OCI-LY3 (cell line): ENCODE measurements around the gene PPP1R14B.

ENCODE experiments used
- H2AFZ ChIP-seq: fragments of 200-600, 300-600 bp; shearing (Covaris generic); 2 replicates; pipeline ENCODE4 v1.6.0; 2014; ENCODE audit warnings: antibody characterized with exemption, low read depth, low read length
- H3K27ac ChIP-seq: fragments of 200-600, 300-600 bp; sonication (generic); 2 replicates; pipeline ENCODE4 v1.5.1; 2014; ENCODE audit warnings: mild to moderate bottlenecking, low read length, moderate library complexity, mixed read lengths
- H3K27me3 ChIP-seq: fragments of 200-600, 300-600 bp; sonication (generic); 2 replicates; pipeline ENCODE4 v1.6.1; 2014; ENCODE audit warnings: low read depth, low read length, mixed read lengths
- H3K36me3 ChIP-seq: fragments of 200-600, 300-600 bp; sonication (generic); replicated peaks from 2 replicates; pipeline ENCODE3; 2014; ENCODE audit warnings: low read depth, low read length, mixed read lengths
- H3K4me1 ChIP-seq: fragments of 300-600, 200-600 bp; sonication (generic); 2 replicates; pipeline ENCODE4 v1.6.1; 2014; ENCODE audit warnings: low read length, mixed read lengths
- H3K4me2 ChIP-seq: fragments of 200-600, 300-600 bp; sonication (generic); 2 replicates; pipeline ENCODE4 v1.6.1; 2014; ENCODE audit warnings: low read length, mixed read lengths
- H3K4me3 ChIP-seq: fragments of 300-600, 200-600 bp; sonication (generic); 2 replicates; pipeline ENCODE4 v1.5.1; 2014; ENCODE audit warnings: antibody characterized with exemption, mild to moderate bottlenecking, low read length, moderate library complexity
- H3K79me2 ChIP-seq: fragments of 300-600, 200-600 bp; shearing (Covaris generic); 2 replicates; pipeline ENCODE4 v1.6.1; 2014; ENCODE audit warnings: mild to moderate bottlenecking, low read length, mixed read lengths
- H3K9ac ChIP-seq: fragments of 300-600, 200-600 bp; shearing (Covaris generic); 2 replicates; pipeline ENCODE4 v1.6.0; 2014; ENCODE audit warnings: mild to moderate bottlenecking, low read length, moderate library complexity
- H3K9me3 ChIP-seq: fragments of 200-600, 300-600 bp; shearing (Covaris generic); 2 replicates; pipeline ENCODE4 v1.6.1; 2014; ENCODE audit warnings: low read length, mixed read lengths; ENCODE audit not compliant: insufficient read depth
- H4K20me1 ChIP-seq: fragments of 200-600, 300-600 bp; sonication (generic); 2 replicates; pipeline ENCODE4 v1.6.1; 2016; ENCODE audit warnings: low read length, mixed read lengths; ENCODE audit not compliant: insufficient read depth
- EZH2phosphoT487 ChIP-seq: fragments of 200-600 bp; shearing (Covaris generic); IDR thresholded peaks from 2 replicates; pipeline ENCODE4 v1.6.1; 2018; ENCODE audit warnings: antibody characterized with exemption, mixed run types, low read depth
- TF ChIP-seq, protein P1 (sequence below): fragments of 200-600, 300-600 bp; sonication (generic); IDR thresholded peaks from 2 replicates; pipeline ENCODE4 v1.5.1; 2014; ENCODE audit warnings: antibody characterized with exemption, low read length, low read depth

PPP1R14B gene

DNA sequence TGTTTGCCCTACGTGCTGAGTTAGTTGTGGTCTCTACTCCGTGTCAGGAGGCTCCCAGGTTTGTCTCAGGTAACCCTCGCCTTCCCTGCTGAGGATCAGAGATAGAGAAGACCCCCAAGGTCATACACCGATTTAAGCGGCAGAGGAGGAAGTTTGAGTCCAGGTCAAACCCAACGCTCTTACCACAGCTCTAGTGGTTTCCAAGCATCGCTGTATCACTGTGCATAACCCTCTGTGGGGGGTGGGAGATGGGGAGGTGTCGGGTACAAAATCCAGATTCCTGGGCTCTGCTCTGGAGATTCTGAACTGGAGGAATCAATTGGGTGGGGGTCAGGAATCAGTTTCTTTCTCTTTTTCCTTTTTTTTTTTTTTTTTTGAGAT is 15.8 kb downstream of the PPP1R14B start:
- Histone ChIP-seq H3K4me1 (peaks cover 28% of the 10 kb centered on the region), H3K27ac (peak overlapping the region; percentile 29), H3K4me3 (peak overlapping the region; percentile 89), H3K79me2 (peaks cover 19% of the 10 kb centered on the region), H3K4me2 (peak overlapping the region; percentile 93), H2AFZ (peak overlapping the region; percentile 68; the same call in 1 of the 2 replicates), H3K36me3 (peaks cover 6% of the 10 kb centered on the region), H3K27me3 (no peaks in the 10 kb centered on the region), H3K9me3 (no peaks in the 10 kb centered on the region), H4K20me1 (peaks cover 9% of the 10 kb centered on the region; the same call in 1 of the 2 replicates), H3K9ac (peak overlapping the region; percentile 84)
- TF ChIP-seq, protein P1, sequence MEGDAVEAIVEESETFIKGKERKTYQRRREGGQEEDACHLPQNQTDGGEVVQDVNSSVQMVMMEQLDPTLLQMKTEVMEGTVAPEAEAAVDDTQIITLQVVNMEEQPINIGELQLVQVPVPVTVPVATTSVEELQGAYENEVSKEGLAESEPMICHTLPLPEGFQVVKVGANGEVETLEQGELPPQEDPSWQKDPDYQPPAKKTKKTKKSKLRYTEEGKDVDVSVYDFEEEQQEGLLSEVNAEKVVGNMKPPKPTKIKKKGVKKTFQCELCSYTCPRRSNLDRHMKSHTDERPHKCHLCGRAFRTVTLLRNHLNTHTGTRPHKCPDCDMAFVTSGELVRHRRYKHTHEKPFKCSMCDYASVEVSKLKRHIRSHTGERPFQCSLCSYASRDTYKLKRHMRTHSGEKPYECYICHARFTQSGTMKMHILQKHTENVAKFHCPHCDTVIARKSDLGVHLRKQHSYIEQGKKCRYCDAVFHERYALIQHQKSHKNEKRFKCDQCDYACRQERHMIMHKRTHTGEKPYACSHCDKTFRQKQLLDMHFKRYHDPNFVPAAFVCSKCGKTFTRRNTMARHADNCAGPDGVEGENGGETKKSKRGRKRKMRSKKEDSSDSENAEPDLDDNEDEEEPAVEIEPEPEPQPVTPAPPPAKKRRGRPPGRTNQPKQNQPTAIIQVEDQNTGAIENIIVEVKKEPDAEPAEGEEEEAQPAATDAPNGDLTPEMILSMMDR: no peak
- TF ChIP-seq EZH2phosphoT487: no peak

DNA sequence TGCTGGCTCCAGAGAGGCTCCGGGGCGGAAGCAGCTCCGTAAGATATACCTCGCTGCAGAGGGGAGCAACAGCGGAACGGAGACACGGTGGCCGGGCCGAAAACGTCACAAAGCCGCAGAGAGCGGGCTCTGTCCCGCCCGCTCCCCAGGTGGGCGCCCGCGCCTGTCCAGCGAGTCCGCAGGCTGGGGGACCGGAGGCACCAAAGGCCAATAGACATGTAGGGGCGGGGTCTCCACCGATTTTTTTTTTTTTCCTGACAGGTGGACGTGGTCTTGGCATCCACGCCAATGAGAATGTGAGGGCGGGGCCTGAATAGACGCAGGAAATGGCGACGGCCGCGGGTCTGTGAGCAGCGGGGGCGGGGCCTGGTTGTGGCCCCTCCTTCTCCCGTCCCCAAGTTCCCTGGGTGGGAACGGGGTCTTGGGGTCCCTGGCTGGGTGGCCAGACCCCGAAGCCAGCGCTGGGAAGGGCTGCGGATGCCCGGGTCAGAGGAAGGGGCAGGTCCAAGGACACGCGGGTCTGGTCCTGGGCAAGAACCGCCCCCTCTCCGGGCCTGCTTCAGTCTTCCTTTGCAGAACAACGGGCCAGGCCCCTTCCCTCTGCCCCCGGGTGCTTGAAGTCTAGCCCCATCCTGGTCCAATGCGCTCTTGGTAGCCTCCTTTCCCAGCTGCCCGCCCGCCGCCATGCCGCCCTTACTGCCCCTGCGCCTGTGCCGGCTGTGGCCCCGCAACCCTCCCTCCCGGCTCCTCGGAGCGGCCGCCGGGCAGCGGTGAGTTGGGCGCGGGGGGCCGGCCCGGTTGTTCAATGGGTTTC is 16.4 kb downstream of the PPP1R14B start, which contains the start of gene DNAJC4:
DNAJC4 (plus strand) TSS at position 378 of the 814 bp plus-strand sequence; CDS start at position 685, 307 bp downstream.
- peak within 1 kb of the TSS; percentile 89 for H3K4me3 ChIP-seq
- peaks cover 3% of the 10 kb centered on the region; the same call in 1 of the 2 replicates for H4K20me1 ChIP-seq
- peak within 1 kb of the TSS; percentile 84 for H3K9ac ChIP-seq
- no peaks in the 10 kb centered on the region for H3K9me3 ChIP-seq
- peaks cover 18% of the 10 kb centered on the region for H3K79me2 ChIP-seq
- peaks cover 24% of the 10 kb centered on the region for H3K4me1 ChIP-seq
- no peak for TF ChIP-seq EZH2phosphoT487
- TF ChIP-seq, protein P1: no peak
- peak within 1 kb of the TSS; percentile 68; the same call in 1 of the 2 replicates for H2AFZ ChIP-seq
- H3K4me2 ChIP-seq: peak within 1 kb of the TSS; percentile 93
- no peaks in the 10 kb centered on the region for H3K27me3 ChIP-seq
- peak within 1 kb of the TSS; percentile 29 for H3K27ac ChIP-seq
- peaks cover under 1% of the 10 kb centered on the region for H3K36me3 ChIP-seq

DNA sequence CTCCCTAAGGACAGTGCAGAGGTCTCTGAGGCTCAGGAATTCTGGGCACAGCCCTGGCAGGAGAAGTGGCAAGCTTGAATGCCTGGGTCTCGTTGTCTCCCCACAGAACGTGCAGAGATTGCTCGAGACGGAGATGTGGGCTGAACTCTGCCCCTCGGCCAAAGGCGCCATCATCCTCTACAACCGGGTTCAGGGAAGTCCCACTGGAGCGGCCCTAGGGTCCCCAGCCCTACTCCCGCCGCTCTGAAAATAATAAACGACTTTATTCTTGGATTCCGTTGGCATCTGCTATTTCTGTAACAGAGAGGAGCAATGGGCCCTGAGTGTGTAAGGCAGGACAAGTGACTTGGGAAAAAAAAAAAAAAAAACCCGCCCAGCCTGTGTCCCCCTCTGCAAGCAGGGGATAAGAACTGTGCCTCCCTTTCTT is 17.0 kb downstream of the PPP1R14B start:
- H3K36me3 ChIP-seq: no peaks in the 10 kb centered on the region
- TF ChIP-seq, protein P1: no peak
- TF ChIP-seq EZH2phosphoT487: no peak
- H4K20me1 ChIP-seq: no peaks in the 10 kb centered on the region
- no peaks in the 10 kb centered on the region for H3K27me3 ChIP-seq
- H3K27ac ChIP-seq: peak overlapping the region; percentile 12; the same call in 1 of the 2 replicates
- peaks cover 26% of the 10 kb centered on the region for H3K4me1 ChIP-seq
- peaks cover 17% of the 10 kb centered on the region for H3K79me2 ChIP-seq
- peak overlapping the region; percentile 89 for H3K4me3 ChIP-seq
- H2AFZ ChIP-seq: no peak overlapping the region
- no peaks in the 10 kb centered on the region for H3K9me3 ChIP-seq
- H3K4me2 ChIP-seq: peak overlapping the region; percentile 93
- peak overlapping the region; percentile 84 for H3K9ac ChIP-seq

DNA sequence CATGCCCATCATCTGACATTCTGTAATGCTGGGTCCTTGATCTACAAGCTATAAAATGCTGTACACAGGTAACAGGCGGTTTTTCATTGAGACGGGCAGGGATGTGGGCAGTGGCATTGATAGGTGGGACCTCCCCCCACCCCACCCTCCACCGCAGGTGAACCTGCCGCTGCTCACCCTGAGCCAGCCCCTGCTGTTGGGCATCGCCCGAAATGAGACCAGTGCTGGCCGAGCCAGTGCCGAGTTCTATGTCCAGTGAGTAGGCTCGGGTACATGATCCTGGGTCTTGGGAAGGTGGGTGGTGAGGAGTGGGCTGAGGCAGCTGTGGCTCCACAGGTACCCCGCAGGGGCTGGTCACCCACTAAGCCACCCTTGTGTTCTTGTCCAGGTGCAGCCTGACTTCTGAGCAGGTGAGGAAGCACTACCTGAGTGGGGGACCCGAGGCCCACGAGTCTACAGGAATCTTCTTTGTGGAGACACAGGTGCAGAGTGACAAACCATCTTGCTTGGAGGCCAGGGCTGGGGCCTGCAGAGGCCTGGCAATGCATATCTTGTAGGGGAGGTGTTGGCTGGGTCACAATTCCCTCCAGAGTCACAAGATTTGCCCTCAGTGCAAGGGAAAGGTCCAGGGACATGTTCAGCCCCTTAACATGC is 17.5 kb downstream of the PPP1R14B start:
- no peaks in the 10 kb centered on the region for H3K27me3 ChIP-seq
- H2AFZ ChIP-seq: no peak overlapping the region
- H3K36me3 ChIP-seq: no peaks in the 10 kb centered on the region
- H3K4me1 ChIP-seq: peaks cover 26% of the 10 kb centered on the region
- no peak overlapping the region for H3K9ac ChIP-seq
- no peak overlapping the region for H3K27ac ChIP-seq
- 0 out of 2 replicates have a peak overlapping the region, but pooled peaks have one; percentile 89 for H3K4me3 ChIP-seq
- H3K79me2 ChIP-seq: peaks cover 17% of the 10 kb centered on the region
- peak overlapping the region; percentile 93 for H3K4me2 ChIP-seq
- TF ChIP-seq, protein P1: no peak
- no peaks in the 10 kb centered on the region for H3K9me3 ChIP-seq
- H4K20me1 ChIP-seq: no peaks in the 10 kb centered on the region
